GM18861 (cell line): Measurements from ENCODE around the gene RAMAC.
"Not testable (repeated sequence)": the region's sequence is repeated elsewhere in the genome, so short reads cannot be mapped to it uniquely, and the experiment has no call there.

Source experiments
- ATAC-seq: cut with Tn5 transposase; IDR thresholded peaks from one replicate; pipeline ENCODE4 v1.9.1; 2021; ENCODE audit not compliant: unreplicated experiment

Gene RAMAC

DNA sequence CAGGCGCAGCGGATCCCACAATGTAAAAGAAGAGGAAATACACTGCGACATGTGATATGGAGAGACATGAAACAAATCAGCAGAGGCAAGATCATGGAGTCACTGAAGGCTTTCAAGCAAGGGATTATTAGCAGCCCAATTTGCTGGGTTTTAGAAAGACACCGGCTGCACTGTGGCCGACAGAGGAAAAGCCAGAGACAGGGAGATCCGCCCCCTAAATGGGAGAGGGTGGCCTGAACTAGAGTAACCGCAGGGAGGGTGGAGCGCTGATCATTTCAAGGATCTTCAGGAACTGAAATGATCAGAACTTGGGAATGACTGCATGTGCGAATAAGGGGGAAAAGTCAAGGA lies 26.0 kb downstream of the RAMAC start:
- ATAC-seq: no peak

DNA sequence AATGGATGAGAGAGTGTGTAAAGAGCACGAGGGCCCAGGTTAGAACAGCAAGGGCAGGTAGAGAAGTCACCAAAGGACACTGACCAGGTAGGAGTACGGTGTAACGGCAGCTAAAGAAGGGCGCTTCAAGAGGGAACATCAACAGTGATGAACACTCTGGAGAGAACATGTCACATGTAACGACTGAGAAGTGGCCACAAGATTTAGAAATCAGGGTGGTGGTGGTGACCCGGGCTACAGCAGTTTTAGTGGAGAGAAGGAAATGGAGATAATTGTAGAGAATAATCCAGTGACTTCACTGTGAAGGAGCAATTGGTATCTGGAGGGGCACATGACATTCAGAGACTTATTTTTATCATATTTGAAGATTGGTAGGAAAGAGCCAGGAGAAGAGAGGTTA lies 26.6 kb downstream of the RAMAC start:
- no peak for ATAC-seq

DNA sequence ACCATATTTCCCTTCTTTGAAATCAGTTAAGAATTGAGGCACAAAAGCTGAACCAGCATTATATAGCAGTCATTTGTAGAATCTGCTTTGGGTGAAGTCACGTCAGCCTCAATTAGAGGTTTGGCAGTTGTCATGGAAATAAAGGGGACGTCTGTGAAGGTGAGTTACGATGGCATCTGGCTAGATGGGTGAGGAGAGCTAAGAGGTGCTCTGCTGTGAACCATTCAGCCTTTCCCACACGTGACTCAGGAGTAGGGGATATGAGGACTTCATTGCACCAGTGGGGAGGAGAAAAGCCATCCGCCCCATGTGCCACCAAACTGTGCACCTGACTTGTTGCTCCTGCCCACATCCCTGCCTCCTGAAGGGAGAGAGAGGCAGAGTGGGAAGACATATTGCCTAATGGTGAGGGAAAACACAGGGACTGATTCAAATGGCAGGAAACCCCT lies 28.2 kb downstream of the RAMAC start:
- no peak for ATAC-seq

DNA sequence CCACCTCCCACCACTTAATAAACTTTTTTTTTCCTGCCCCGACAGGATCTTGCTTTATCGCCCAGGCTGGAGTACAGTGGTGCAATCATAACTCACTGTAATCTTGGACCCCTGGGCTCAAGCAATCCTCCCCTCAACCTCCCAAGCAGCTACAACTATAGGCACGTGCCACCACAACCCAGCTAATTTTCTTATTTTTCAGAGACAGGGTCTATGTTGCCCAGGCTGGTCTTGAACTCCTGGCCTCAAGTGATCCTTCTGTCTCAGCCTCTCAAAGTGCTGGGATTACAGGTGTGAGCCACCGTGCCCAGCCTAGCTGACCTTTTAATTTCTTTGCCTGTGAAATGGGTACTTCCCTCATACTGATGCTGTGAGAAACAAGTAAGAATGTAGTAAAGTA lies 29.4 kb downstream of the RAMAC start:
- no peak for ATAC-seq

DNA sequence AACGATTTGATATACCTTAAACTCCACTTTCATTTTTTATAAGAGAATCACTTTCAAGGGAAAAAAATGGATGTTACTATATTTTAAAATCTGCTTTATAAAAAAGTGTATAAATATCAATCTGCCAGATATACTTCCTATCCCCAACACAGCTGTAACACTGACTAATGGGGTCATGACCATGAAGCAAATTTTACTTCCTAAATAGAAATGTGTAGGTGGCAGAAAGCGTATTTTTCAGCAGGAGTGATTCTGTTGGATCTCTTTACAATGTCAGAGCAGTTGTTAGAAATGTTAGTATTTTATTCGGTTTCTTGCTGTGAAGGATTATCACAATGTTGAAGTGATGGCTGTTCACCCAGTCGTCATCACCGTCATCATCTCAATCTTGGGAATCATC lies 30.9 kb downstream of the RAMAC start:
- no peak for ATAC-seq

DNA sequence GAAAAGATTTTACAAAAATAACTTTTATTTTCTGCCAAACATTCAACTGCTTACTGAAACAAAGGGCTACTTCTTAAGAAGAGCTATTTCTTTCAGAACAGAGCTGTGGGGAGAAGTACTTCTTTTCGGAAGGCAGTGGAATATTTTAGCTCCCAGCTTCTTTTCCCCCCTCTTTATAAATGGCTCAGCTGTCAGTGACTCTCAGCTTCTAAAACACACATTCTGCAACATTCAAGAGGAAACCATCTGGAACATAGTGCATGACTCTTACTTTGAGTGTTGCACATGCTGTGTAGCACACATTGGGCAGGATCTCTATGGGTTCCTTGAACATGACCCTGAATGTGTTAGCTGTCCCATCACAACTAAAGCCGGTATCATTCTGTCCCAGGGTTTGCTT lies 32.4 kb downstream of the RAMAC start:
- ATAC-seq: no peak

DNA sequence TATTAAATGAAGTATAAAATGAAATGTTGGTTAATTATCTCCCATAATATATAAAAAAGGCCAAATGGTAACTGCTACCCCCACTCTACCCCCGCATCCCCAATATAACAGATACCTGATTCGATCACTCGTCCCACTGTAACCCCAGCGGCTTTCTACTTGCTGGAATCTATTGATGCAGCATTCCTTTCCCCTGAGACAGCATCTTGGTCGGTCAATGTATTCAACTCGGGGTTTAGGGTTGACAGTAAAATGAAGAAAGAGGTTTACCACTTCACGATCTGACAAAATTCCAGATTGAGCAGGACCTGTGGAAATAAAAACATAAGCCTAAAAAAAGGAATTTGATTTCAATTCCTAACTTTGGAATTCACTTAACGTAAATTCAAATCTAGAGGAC lies 44.0 kb downstream of the RAMAC start:
- ATAC-seq: no peak

DNA sequence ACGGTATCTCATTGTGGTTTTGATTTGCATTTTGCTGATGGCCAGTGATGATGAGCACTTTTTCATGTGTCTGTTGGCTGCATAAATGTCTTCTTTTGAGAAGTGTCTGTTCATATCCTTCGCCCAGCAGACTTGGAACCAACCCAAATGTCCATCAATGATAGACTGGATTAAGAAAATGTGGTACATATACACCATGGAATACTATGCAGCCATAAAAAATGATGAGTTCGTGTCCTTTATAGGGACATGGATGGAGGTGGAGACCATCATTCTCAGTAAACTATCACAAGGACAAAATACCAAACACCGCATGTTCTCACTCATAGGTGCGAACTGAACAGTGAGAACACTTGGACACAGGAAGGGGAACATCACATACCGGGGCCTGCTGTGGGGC lies 45.2 kb downstream of the RAMAC start:
- ATAC-seq: not testable (repeated sequence)

DNA sequence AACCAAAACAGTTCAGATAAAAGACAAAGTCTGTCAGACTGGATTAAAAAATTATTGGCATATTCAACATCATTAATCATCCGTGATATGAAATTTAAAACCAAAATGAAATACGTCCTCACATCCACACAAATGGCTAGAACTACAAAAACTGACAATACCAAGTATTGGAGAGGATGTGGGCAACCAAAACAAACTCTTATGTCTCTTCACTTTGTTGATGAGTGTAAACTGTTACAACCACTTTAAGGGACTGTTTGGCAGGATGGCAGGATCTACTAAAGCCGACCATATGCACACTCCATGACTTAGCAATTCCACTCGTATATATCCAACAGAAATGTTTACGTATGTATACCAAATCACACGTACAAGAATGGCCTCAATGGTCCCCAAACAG lies 50.2 kb downstream of the RAMAC start:
- ATAC-seq: no peak

DNA sequence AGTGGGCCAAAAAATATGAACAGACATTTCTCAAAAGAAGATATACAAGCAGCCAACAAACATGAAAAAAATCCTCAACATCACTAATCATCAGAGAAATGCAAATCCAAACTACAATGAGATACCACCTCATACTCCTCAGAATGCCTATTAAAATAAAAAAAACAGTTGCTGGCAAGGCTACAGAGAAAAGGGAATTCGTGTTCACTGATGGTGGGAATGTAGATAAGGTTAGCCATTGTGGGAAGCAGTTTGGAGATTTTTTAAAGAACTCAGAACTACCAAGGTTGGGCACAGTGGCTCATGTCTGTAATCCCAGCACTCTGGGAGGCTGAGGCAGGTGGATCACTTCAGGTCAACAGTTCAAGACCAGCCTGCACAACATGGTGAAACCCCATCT lies 53.2 kb downstream of the RAMAC start:
- ATAC-seq: no peak
